ENCODE data around the gene RMI1. TPM values are rescaled to one million over a fixed set of nuclear protein-coding genes. Genes with fewer than 3 reads are reported as not detected.

The RMI1 gene
- total RNA-seq, 6 experiments from 2014 or later: 2.0 to 5.1 (median 4.3) TPM

- 85% methylated on average over 2 of the region's 2 CpGs for WGBS (ENCODE audit: insufficient coverage, low coverage, low lambda C conversion rate, missing lambda C conversion rate)
- no peak for DNase-seq
- no peak for ATAC-seq
These were observed 18.7 kb downstream of the RMI1 start for GRCh38 chr9:83999141-83999918.

GRCh38 chr9:84000186-84000585 lies 19.6 kb downstream of the RMI1 start:
- H3K4me3 ChIP-seq: no peak overlapping the region
- no peaks in the 10 kb centered on the region for H3K27me3 ChIP-seq
- no peak for TF ChIP-seq CTCF (IDR thresholded peaks at IDR 0.05)
- TF ChIP-seq POLR2A (IDR thresholded peaks at IDR 0.05): no peak
- no peaks in the 10 kb centered on the region for H3K9me3 ChIP-seq
- 87% methylated on average over 3 of the region's 3 CpGs for WGBS (ENCODE audit: insufficient coverage, low coverage, low lambda C conversion rate, missing lambda C conversion rate)
- no peak overlapping the region for H3K27ac ChIP-seq
- intact Hi-C loops (cut with DNase I): no loop called here
- H3K36me3 ChIP-seq: no peaks in the 10 kb centered on the region
- no peak for DNase-seq
- no peak for ATAC-seq
- H3K4me1 ChIP-seq: peaks cover 0 to 6% (median 0%) of the 10 kb centered on the region in 4 donors

More at GRCh38 chr9:83999141-83999918, 18.7 kb downstream of the RMI1 start:
- no peaks in the 10 kb centered on the region for H3K36me3 ChIP-seq
- H3K27ac ChIP-seq: no peak overlapping the region
- TF ChIP-seq POLR2A (IDR thresholded peaks at IDR 0.05) (no peak), CTCF (IDR thresholded peaks at IDR 0.05) (no peak)
- H3K4me3 ChIP-seq: no peak overlapping the region
- H3K4me1 ChIP-seq: peaks cover 0 to 6% (median 0%) of the 10 kb centered on the region in 4 donors
- intact Hi-C loops (cut with DNase I): no loop called here
- no peaks in the 10 kb centered on the region for H3K9me3 ChIP-seq
- H3K27me3 ChIP-seq: no peaks in the 10 kb centered on the region

- H3K9me3 ChIP-seq: no peaks in the 10 kb centered on the region
- TF ChIP-seq POLR2A (IDR thresholded peaks at IDR 0.05) (no peak), CTCF (IDR thresholded peaks at IDR 0.05) (no peak)
- intact Hi-C loops (cut with DNase I): no loop called here
- ATAC-seq: no peak
- peaks cover 0 to 6% (median 0%) of the 10 kb centered on the region in 4 donors for H3K4me1 ChIP-seq
- H3K4me3 ChIP-seq: no peak overlapping the region
- H3K27ac ChIP-seq: no peak overlapping the region
- no peaks in the 10 kb centered on the region for H3K36me3 ChIP-seq
- H3K27me3 ChIP-seq: no peaks in the 10 kb centered on the region
- no peak for DNase-seq
- 71% methylated on average over 2 of the region's 2 CpGs for WGBS (ENCODE audit: insufficient coverage, low coverage, low lambda C conversion rate, missing lambda C conversion rate)
These were observed 21.0 kb downstream of the RMI1 start for GRCh38 chr9:84001621-84002020.

- ATAC-seq: peak; percentile 80 to 94 (median 82)
- Histone ChIP-seq H3K36me3 (no peaks in the 10 kb centered on the region), H3K27ac (no peak overlapping the region), H3K9me3 (no peaks in the 10 kb centered on the region), H3K4me3 (no peak overlapping the region), H3K27me3 (no peaks in the 10 kb centered on the region), H3K4me1 (peaks cover 0 to 6% (median 0%) of the 10 kb centered on the region in 4 donors)
- TF ChIP-seq POLR2A (IDR thresholded peaks at IDR 0.05) (no peak), CTCF (IDR thresholded peaks at IDR 0.05) (no peak)
- DNase-seq: no peak
- intact Hi-C loops (cut with DNase I): no loop called here
These were observed 21.7 kb downstream of the RMI1 start for GRCh38 chr9:84002344-84002743.

Data from right lobe of liver (tissue), 6 donors.